Glutamatergic neuron (in vitro differentiated cells): ENCODE measurements around the gene MAP2K7. TPM values are rescaled to one million over a fixed set of nuclear protein-coding genes. Genes with fewer than 3 reads are reported as not detected.

Source experiments
- DNase-seq: peaks from one replicate; pipeline ENCODE4 v3.0.0; 2022
- H3K27ac Mint-ChIP-seq: one replicate; pipeline ENCODE4 v1.8.0; 2020; ENCODE audit warnings: mild to moderate bottlenecking, mixed read lengths, inconsistent platforms; ENCODE audit not compliant: unreplicated experiment
- H3K27me3 Mint-ChIP-seq: one replicate; pipeline ENCODE4 v1.8.0; 2020; ENCODE audit warnings: mild to moderate bottlenecking, moderate library complexity, mixed read lengths, inconsistent platforms; ENCODE audit not compliant: unreplicated experiment
- H3K36me3 Mint-ChIP-seq: one replicate; pipeline ENCODE4 v1.8.0; 2020; ENCODE audit warnings: mild to moderate bottlenecking, mixed read lengths, inconsistent platforms; ENCODE audit not compliant: unreplicated experiment
- H3K4me1 Mint-ChIP-seq: one replicate; pipeline ENCODE4 v1.8.0; 2020; ENCODE audit warnings: mild to moderate bottlenecking, low read depth, mixed read lengths, inconsistent platforms; ENCODE audit not compliant: unreplicated experiment
- H3K4me3 Mint-ChIP-seq: one replicate; pipeline ENCODE4 v1.8.0; 2020; ENCODE audit warnings: mild to moderate bottlenecking, mixed read lengths, inconsistent platforms; ENCODE audit not compliant: unreplicated experiment
- H3K9me3 Mint-ChIP-seq: one replicate; pipeline ENCODE4 v1.8.0; 2020; ENCODE audit warnings: mild to moderate bottlenecking, moderate library complexity, mixed read lengths, inconsistent platforms; ENCODE audit not compliant: unreplicated experiment
- total RNA-seq: library from RNA; stranded (reverse); fragmentation: NEBNext Ultra II Directional; extraction: Animal tissue kit (Norgen Biotek cat#: 25700); gene quantifications from one replicate; pipeline ENCODE4 v1.2.1, GENCODE V29; 2021; ENCODE audit not compliant: unreplicated experiment
- TF ChIP-seq, protein P1 (sequence below): fragments of 200-600 bp; sonication (generic); IDR thresholded peaks from one replicate; pipeline ENCODE4 v1.5.0; 2021; ENCODE audit not compliant: partially characterized antibody, unreplicated experiment

The MAP2K7 gene
- total RNA-seq, 1 donor from 2014 or later: 44.2 TPM

DNA sequence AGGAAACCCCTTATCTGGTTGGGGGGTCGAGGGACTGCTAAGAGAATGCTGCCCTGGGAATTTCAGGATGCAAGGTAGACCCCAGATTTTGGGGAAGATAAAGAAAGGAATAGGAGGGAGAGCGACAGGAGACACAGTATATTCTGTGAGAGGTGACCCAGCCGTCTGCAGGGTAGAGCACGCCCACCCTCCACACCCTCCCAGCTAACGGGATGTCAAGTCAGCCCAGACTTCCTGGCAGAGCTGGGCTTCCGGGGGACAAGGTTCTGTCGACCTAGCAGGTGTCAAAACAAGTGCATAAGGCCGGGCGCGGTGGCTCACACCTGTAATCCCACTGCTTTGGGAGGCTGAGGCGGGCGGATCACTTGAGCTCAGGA lies 28.8 kb upstream of the MAP2K7 start:
- Mint-ChIP-seq H3K36me3 (no peaks in the 10 kb centered on the region), H3K4me3 (peak overlapping the region; percentile 82), H3K4me1 (peaks cover 6% of the 10 kb centered on the region), H3K9me3 (peaks cover 6% of the 10 kb centered on the region), H3K27ac (peak overlapping the region; percentile 48), H3K27me3 (peaks cover 15% of the 10 kb centered on the region)
- TF ChIP-seq, protein P1, sequence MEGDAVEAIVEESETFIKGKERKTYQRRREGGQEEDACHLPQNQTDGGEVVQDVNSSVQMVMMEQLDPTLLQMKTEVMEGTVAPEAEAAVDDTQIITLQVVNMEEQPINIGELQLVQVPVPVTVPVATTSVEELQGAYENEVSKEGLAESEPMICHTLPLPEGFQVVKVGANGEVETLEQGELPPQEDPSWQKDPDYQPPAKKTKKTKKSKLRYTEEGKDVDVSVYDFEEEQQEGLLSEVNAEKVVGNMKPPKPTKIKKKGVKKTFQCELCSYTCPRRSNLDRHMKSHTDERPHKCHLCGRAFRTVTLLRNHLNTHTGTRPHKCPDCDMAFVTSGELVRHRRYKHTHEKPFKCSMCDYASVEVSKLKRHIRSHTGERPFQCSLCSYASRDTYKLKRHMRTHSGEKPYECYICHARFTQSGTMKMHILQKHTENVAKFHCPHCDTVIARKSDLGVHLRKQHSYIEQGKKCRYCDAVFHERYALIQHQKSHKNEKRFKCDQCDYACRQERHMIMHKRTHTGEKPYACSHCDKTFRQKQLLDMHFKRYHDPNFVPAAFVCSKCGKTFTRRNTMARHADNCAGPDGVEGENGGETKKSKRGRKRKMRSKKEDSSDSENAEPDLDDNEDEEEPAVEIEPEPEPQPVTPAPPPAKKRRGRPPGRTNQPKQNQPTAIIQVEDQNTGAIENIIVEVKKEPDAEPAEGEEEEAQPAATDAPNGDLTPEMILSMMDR: no peak
- DNase-seq: no peak

DNA sequence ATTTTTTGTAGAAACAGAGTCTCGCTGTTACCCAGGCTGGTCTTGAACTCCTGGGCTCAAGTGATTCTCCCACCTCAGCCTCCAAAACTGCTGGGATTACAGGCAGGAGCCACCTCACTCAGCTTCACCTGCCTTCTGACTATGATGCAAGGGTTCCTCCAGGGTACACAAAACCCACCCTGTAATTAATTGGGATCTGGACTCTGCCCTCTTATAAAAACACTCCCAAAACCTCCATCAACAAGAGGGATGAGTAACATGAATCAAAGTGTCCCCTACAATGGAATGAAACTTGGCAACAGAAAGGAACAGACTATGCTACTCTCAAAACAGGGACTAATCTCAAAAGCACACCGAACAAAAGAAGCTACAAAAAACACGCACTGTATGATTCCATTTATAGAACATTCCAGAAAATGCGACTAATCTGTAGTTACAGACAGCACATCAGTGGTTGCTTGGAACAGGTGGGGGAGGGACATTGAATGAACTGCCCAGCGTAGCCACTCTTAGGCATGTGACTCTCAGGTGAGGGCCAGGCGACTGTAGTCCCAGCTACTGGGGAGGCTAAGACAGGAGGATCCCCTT lies 26.3 kb upstream of the MAP2K7 start:
- no peak for DNase-seq
- Mint-ChIP-seq H3K4me1 (peaks cover 2% of the 10 kb centered on the region), H3K4me3 (no peak overlapping the region), H3K27me3 (peaks cover 8% of the 10 kb centered on the region), H3K27ac (no peak overlapping the region), H3K9me3 (peaks cover 7% of the 10 kb centered on the region), H3K36me3 (no peaks in the 10 kb centered on the region)
- TF ChIP-seq, protein P1: no peak

DNA sequence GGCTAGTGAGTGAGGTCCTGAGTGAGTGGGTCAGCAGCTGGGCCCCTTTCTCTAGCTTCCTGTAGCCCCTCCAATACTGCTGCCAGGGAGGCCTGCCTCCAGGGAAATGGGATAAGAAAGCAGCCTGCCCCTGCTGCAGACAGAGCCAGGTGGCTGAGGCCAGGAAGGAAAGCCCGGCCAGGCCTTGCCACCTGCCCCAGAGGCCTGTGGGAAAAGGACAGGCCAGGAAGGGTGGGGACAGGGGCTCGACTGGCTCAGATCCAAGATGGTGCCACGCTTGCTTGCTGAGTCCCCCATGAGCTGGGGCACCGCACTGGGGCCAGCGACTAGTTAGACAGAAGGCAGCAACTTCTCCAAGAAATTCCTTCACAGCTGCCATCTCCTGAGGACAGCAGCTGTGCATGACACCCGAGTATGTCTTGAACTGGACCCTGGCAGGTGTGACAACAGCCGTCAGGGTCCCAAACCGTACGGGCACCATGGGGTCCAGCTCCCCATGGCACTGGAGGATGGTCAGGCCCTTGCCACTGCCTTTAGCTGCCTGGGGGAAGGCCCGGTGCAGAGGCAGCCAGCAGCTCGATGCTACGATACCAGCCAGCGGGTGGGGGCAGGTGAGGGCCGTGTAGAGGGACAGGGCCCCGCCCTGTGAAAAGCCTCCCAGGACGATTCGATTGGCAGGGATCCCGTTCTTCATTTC lies 24.4 kb upstream of the MAP2K7 start:
- Mint-ChIP-seq H3K4me3 (no peak overlapping the region), H3K27ac (no peak overlapping the region), H3K4me1 (peaks cover 2% of the 10 kb centered on the region), H3K9me3 (peaks cover 4% of the 10 kb centered on the region), H3K27me3 (peaks cover 5% of the 10 kb centered on the region), H3K36me3 (no peaks in the 10 kb centered on the region)
- DNase-seq: peak; percentile 57
- TF ChIP-seq, protein P1: no peak

DNA sequence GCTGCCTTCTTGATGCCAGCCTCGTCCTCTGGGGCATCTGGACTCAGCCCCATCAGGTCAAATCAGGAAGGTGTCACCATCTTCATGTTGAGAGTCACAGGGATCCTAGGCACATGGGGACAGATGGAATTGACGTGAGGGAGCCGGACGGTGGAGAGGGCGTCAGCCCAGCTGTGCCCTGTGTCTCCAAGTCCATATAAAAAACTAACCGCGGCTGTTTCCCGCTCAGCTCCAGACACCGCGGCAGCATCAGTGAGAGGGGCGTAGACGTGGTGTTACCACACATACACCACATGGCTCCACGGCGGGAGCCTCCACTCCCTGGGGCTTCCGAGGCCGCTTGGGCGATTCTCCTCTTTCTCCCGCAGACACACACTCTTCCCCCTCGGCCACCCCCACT lies 23.8 kb upstream of the MAP2K7 start:
- Mint-ChIP-seq H3K4me3 (no peak overlapping the region), H3K9me3 (peaks cover 4% of the 10 kb centered on the region), H3K27ac (no peak overlapping the region), H3K4me1 (peaks cover 2% of the 10 kb centered on the region), H3K36me3 (no peaks in the 10 kb centered on the region), H3K27me3 (peaks cover 5% of the 10 kb centered on the region)
- TF ChIP-seq, protein P1: no peak
- no peak for DNase-seq

DNA sequence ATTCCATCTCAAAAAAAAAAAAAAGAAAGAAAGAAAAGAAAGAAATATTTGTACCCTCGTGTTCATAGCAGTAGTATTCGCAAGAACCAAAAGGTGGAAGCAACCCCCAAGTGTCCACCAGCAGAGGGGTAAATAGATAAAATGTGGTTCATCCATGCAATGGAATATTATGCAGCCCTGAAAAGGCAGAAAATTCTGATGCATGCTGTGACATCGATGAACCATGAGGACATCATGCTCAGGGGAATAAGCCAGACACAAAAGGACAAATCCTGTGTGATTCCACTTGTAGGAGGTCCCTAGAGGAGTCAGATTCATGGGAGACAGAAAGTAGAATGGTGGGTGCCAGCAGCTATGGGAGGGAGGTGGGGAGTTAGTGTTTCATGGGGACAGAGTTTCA lies 21.8 kb upstream of the MAP2K7 start:
- H3K36me3 Mint-ChIP-seq: no peaks in the 10 kb centered on the region
- H3K4me3 Mint-ChIP-seq: no peak overlapping the region

More for the DNA sequence above, 21.8 kb upstream of the MAP2K7 start:
- peaks cover 2% of the 10 kb centered on the region for H3K4me1 Mint-ChIP-seq
- no peak for DNase-seq
- H3K27me3 Mint-ChIP-seq: peaks cover 6% of the 10 kb centered on the region
- TF ChIP-seq, protein P1: no peak
- H3K27ac Mint-ChIP-seq: no peak overlapping the region
- H3K9me3 Mint-ChIP-seq: peaks cover 7% of the 10 kb centered on the region
